AG08395 (cell line): Measurements from ENCODE around the gene FAM118A.
"Not testable (repeated sequence)": the region's sequence is repeated elsewhere in the genome, so short reads cannot be mapped to it uniquely, and the experiment has no call there.

ENCODE experiments used
- DNase-seq: peaks from one replicate; pipeline ENCODE4 v3.0.0; 2012; ENCODE audit warnings: mixed read lengths, low spot score

FAM118A gene

DNA sequence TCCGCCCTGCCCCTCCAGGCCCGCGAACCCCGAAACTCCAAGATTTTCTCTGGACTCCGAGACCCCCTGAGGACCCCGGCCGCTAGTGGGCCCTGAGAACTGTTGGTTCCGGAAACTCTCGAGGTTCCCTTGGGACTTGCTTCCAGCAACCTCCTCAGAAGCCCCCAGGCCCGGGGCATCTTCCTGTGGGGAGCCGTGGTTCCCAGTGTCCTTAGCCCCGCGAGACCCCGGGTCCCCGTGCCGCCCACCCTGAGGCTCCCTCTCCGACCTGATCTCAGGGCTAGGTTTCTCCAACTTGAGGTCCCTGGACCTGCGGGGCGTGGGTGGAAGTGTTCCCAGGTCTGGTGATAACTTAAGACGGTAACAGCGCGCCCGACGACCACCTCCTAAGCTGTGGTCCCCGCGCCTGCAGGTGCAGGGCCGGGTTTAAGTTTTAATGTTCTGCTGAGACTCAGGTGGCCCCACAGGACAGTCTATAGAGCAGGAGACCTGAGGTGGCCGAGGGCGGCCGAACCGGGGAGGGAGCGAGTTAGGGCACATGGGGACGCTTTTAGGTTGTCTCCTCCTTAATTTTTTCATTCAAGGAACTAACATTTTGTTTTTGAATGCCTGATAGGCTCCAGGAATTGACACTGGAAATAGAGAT, 720 bp downstream of the FAM118A start:
- no peak for DNase-seq

DNA sequence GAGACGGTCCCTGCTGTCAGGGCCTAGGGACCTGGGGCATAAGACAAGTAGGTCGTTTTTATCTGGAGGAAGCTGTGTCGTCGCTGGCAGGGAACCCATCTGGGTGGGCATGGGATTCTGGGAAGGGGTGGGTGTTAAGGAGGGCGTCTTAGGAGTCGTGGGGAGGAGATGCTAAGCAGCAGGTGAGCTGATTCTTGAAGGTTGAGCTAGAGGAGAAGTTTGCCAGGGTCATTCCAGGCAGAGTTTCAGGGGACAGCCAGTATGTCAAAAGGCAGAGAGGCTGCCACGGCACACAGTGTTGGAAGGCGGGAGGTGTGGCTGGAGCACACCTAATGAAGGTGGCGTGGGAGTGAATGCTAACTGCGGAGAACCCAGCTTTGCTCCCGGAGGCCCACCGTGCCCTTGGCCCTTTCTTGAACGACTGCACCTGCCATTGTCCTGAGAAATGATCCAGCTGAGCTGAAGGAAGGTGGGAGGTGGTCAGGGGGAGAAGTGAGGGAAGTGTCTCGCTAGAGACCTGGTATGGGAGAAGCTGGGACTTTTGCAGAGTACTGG, 1.3 kb downstream of the FAM118A start:
- no peak for DNase-seq

DNA sequence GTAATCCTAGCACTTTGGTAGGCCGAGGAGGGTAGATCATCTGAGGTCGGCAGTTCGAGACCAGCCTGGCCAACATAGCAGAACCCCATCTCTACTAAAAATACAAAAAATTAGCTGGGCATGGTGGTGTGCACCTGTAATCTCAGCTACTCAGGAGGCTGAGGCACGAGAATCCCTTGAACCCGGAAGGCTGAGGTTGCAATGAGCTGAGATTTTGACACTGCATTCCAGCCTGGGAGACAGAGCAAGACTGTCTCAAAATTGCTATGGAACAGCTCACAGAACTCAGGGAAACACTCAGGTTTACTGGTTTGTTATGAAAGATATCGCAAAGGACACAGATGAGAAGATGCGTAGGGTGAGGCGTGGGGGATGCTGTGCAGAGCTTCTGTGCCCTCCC, 2.7 kb downstream of the FAM118A start:
- no peak for DNase-seq

DNA sequence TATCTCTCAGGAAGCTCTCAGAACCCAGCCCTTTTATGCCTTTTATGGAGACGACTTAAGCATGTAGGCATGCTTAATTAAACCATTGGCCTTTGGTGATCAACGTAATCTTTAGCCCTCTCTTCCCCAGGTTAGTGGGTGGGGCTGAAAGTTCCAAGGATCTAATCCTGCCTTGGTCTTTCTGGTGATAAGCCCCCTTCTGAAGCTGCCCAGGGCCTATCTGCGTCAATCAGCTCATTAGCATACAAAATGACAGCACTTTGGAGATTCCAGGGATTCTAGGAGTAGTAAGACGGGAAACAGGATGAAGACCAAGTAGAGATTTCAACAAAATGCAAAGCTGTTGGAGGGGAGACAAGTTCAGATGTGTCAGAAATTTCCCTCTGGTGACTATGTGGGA, 3.1 kb downstream of the FAM118A start:
- DNase-seq = no peak

DNA sequence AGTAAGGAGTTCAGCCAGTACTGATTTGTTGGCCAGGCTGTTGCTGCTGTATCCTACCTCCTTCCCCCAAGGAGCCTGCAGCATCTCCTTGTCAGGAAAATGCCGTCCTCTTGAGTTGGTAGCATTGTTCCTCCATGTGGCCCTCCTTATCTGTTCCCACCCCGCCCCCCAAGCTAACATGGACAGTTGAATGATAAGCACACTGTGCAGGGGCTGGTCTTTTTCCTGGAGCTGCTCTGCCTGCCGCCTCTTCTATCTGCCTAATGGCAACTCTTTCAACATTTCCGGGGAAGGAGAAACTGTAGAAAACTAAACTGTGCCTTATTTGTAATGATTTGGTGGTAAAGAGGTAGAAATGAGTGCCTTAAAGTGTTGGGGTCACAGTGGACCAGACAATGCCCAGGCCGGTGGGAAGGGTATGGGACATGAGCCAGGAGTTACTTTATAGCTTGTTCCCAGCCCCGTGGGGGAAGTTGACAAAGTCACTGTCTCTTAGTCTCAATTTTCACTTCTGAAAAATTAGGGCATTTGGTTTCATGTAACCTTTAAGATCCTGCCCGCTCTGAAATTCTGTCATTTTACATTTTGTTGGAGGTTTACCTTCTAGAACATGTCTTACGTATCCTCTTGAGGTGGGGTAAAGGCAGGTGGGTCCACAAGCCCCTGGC, 4.5 kb downstream of the FAM118A start:
- DNase-seq = no peak

DNA sequence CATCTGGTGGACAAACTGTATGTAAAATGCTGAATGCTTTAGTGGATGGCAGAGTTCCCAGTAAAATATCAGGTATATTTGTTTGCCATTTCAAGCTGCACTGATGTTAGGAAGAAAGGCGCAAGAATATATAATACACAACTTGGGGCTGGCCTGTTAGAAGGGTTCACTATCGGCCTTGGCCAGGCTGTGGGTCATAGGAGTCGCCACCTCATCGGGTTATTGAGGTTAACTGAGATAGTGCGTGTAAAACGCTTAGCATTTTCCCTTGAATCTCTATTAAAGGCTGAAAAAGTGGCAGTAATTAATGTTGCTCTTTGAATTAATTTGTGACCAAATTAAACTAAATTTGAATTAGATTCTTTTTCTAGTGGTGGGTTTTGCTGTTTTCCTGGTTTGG, 5.1 kb downstream of the FAM118A start:
- no peak for DNase-seq

DNA sequence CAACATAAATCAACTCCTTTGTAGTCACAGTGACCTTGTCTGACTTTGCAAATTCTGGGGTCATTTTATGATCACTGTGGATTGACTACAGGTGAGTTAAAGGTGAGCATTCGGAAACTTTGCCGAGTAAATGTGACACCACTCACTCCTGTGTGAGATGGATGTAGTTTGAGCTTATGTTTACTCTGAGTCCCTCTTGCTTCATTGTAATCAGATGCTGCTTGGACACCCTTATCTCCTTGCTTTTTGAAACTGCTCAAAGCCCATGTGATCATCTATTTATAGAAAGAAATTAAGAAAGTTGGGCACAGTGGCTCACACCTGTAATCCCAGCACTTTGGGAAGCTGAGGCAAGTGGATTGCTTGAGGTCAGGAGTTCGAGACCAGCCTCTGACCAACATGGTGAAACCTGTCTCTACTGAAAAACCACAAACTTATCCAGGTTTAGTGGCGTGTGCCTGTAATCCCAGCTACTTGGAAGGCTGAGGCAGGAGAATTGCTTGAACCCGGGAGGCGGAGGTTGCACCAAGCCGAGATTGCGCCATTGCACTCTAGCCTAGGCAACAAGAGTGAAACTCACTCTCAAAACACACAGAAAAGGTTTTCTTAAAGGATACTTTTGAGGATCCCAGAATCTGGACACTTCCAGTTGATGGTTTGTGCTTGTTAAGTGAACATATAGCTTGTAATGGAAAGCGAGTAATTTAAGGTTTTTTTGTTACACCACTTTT, 7.2 kb downstream of the FAM118A start:
- no peak for DNase-seq

DNA sequence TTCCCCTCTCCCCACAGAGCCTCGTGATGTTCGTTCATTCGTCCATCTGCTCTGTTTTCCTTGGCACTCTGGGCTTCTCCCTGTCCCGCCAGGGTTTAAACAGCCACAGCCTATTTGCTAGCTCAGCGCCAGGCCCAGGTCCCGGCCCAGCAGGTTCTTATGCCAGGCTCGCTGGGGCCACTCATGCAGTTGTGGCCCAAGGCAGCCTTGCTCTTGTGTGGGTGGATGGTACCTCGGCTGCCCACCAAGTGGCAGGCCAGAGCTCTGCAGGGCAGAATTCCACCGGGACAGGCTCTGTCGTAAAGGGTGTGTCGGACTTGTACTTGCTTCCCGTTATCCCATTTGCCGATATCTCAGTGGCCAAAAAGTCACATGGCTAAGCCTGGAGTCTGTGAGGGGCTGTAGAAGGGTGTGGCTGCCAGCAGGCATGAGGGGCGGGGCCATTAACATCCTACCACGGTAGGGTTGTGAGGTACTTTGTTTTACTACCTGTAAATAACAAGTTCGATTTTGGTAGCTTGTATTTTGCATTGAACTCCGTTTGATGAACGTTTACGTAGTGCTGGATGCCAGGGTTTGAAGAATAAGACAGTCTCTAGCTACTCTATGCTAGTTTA, 7.9 kb downstream of the FAM118A start:
- peak; percentile 54 for DNase-seq

DNA sequence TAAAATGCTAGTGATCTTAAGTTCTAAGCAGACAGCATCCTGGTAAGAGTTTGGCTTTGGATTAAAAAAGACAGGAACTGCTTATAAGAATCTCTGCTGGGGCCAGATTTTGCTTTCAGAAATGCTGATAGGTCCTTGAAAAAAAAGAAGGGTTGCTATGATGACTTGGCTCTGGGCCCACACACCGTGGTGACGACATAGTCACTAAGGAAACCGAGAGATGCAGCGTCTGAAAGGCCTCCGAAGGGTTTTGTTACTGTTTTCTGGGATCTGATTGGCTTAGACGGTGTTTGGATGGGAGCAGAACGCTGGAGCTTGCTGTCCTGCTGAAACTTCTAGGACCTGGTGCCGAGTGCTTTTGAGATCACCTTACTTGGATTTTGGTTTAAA, 8.4 kb downstream of the FAM118A start:
- DNase-seq = peak; percentile 90

DNA sequence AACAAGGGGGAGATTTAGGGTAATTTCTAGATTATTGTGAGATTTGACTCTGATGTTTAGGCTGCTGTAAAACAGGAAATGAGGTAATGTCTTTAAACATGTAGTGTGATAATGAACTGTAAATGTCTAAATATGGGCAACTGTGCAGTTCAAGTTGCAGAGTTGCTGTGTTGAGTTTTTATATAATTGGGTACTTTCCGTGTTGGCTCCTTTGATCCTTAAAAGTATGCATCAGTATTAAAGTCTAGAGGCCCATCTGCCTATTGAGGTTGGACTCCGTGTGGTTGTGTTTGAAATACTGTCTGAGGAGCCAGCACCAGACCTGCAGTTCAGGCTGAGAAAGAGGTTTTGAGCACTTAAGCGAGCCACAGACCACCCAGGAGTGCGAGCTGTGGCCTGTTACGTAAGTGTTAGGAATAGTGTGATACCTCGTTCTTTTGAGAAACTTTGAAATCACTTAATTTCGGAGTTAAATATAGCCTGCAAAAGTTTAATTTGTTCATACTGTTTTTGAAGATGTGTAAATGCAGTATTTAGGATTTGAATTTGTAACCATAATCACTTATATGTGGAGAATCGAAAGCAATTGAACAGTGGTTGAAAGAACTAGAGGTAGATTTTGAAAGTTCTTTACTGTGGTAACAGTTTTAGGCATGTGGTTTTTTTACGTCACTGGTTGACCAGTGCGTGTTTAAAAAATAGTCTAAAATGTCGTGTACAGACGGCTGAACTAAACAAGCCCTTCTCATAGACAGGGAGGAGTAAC, 9.0 kb downstream of the FAM118A start:
- DNase-seq = peak; percentile 35

DNA sequence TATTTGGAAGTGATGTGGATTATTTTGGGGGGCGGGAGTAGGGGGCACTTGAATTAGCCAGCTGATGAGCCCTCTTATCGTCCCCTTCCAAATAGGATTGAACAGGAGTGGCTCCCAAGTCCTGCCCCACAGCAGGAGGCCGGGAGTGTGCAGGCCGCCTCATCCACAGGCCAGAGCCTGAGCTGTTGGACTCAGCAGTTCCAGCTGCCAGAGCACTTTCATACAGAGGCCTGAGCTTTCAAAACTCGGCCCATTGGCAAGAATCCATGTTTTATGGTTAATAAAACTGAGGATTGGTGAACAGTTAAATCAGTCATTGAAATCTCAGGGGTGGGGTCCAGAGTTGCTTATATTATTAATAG, 9.6 kb downstream of the FAM118A start:
- peak; percentile 48 for DNase-seq

DNA sequence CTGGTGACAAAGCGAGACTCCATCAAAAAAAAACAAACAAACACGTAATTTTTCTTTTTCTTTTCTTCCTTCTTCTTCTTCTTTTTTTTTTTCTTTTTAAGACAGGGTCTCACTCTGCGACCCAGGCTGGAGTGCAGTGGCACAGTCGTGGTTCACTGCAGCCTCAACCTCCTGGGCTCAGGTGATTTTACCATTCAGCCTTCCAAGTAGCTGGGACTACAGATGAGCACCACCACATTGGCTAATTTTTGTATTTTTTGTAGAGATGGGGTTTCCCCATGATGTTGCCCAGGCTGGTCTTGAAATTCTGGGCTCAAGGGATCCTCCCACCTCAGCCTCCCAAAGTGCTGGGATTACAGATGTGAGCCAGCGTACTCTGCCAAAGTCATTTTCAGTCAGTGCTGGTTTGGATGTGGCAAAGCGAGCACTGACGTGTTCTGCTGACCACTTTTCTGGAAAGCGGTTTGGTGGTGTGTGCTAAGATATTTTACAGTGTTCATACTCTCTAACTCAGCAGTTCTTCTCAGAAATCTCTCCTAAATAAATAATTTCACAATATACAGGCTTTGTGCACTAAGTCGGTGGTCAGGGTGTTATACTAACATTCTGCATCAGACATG, 10.7 kb downstream of the FAM118A start:
- DNase-seq = peak; percentile 67

DNA sequence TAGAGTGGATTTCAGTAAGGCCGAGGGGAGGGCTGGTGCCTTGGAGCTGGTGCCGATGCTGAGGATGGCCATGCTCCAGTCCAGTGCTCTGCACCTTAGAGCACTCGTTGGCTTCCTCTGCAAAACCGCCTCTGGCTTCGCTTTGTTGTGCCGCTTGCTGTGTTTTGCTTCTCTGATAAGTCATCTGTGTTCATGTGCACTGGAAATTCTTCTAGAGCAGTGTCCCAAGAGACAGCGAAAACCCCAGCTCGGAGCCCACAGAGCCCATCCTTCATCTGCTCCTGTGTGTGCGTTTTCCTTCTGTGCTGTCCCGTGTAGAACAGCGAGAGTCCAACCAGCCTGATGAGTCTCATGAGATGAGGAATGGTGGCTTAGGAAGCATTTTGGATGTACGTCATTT, 12.1 kb downstream of the FAM118A start:
- DNase-seq = no peak

DNA sequence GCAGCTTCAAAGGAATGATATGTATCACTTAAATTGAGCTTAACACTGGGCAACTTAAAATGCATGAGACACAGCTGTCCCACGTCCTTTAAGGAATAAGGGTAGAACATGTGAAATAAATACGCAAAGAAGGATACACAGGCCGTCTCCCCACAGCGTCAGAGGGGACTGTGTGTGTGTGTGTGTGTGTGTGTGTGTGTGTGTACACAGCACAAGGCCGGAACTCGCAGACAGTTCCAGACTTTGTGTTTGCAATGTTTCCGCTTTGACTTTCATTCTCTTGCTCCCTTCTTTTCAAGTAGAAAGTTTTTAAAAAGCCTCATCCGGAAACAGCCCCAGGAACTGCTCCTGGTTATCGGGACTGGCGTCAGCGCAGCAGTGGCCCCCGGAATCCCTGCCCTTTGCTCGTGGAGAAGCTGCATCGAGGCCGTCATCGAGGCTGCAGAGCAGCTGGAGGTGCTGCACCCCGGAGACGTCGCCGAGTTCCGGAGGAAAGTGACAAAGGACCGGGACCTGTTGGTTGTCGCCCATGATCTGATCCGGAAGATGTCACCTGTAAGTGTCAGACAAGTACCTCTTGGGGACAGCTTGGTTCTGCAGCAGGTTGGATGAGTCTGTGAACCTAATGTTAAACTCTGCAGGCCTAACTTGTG, 13.3 kb downstream of the FAM118A start:
- no peak for DNase-seq

DNA sequence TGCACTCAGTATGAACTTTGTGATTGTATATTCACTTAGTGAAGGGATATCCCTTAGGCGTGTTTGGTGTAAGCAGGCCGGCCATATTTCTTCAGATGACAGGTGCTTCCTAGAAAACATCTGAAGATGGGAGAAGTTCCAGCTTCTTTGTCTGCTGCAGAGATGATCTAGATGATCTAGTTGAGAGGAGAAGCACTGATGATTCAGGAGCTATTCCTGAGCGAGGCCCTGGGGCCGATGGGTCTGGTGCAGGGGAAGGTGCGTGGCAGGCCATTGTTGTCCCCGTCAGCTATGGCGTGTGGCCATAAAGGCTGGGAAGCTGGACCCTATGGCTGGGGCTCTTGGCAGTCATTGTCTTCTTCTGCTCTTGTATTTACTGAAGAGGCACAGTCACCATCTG, 14.0 kb downstream of the FAM118A start:
- DNase-seq = no peak

DNA sequence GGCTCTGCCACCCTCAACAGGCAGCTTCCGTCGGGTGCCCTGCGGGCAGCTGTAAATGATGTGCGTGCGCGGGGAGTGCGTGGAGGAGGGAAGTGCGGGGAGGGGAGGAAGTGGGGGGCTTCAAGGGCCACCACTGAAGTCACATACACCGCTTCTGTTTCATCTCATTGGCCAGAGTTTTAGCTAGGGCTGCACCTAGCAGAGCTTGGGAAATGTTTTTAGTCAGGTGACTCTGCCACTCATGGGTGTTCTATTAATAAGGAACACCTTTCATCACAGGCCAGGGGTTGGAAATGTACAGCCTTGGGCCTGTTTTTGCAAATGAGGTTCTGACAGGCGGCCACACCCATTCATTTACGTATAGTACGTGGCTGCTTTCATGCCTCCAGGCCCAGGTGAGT, 14.6 kb downstream of the FAM118A start:
- DNase-seq = no peak

DNA sequence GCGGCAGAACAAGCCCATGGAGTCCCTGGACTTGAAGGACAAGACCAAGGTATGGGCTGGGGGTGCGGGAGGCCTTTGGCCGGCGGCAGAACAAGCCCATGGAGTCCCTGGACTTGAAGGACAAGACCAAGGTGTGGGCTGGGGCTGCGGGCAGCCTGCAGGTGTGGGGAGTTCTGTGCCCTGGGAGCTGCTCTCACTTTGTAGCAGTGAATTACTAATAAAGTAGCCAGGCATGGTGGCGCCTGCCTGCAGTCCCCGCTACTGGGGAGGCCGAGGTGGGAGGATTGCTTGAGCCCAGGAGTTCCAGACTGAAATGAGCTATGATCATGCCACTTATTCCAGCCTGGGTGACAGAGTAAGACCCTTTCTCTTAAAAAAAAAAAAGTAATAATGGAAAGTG, 18.5 kb downstream of the FAM118A start:
- not testable (repeated sequence) for DNase-seq

DNA sequence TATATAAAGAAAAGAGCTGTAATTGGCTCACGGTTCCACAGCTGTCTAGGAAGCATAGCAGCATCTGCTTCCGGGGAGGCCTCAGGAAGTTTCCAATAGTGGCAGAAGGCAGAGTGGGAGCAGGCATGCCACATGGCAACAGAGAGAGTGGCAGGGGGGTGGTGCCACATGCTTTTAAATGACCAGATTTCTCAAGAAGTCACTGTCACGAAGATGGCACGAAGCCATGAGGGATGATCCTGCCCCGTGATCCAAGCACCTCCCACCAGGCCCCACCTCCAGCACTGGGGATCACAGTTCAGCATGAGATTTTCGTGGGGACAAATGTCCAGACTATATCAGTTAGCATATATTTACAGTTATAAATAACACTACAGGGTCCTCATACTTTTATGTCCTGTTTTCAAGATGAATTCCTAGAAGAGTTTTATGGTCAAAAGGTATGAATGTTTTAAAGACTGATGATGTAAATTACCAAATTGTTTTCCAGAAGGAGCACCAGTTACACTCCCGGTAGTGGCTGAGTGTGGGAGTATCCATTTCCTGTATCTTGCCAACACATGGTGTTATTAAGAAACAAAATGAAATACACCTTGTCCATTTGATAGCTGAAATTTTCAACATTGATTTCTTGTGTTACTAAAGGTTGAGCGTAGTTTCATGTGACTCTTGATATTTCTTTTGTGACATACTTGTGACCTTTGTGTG, 19.2 kb downstream of the FAM118A start:
- DNase-seq = no peak

DNA sequence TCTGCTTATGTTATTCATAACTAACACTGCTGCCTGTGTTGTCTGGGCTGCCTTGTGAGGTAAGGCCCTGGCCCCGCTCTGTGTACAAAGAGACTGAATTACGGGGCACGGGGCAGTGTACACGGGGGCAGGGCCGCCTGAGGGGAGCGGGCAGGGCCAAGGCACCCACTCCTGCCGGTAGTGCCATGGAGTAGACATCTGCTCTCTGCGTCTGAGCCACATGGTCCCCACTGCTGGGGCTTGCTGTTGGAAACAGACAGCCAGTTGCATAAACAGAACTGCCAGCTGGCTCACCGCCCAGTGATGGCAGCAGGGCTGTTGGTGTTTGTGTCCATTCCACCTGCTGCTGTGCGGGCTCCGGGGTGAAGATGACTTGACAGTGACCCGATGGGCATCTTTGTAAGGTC, 19.8 kb downstream of the FAM118A start:
- no peak for DNase-seq

DNA sequence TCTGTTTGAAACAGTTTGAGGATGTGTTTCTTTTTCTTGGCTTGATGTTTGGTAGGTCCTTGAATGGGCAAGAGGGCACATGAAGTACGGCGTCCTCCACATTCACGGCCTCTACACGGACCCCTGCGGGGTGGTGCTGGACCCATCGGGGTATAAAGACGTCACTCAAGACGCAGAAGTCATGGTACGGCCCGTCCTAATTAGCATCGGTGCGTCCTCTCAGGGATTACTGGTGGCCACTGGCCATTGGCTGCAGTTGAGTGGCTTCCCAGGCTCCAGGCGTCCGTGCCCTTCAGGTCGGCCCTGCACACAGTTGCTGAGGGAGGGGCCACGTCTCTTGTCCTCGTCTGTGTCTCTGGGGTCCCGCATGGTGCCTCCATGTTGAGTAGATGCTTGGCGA, 20.8 kb downstream of the FAM118A start:
- no peak for DNase-seq
